ENCODE results near the gene MBNL2. TPM values are rescaled to one million over a fixed set of nuclear protein-coding genes. Genes with fewer than 3 reads are reported as not detected.

Gene MBNL2
- total RNA-seq, 2 donors from 2014 or later: 47.5 to 50.8 TPM

GRCh38 chr13:97328222-97328790 lies 106.2 kb downstream of the MBNL2 start:
- intact Hi-C loops (cut with DNase I): no loop called here
- H3K9me3 ChIP-seq: no peaks in the 10 kb centered on the region
- peak overlapping the region in 2 of 4 donors; percentile 24 to 35 for H3K27ac ChIP-seq
- TF ChIP-seq CTCF (IDR thresholded peaks at IDR 0.05): no peak
- no peak for TF ChIP-seq POLR2A (IDR thresholded peaks at IDR 0.05)
- ATAC-seq (peak; percentile 34), DNase-seq (no peak)
- no peaks in the 10 kb centered on the region for H3K27me3 ChIP-seq
- H3K4me3 ChIP-seq: no peak overlapping the region
- peaks cover 56% of the 10 kb centered on the region for H3K4me1 ChIP-seq
- H3K36me3 ChIP-seq (replicated peaks in 1 of 2; ENCODE audit: insufficient read depth in 1 of 2, low read depth in 2 of 2): no peaks in the 10 kb centered on the region
- WGBS, 2 donors: 83 to 89% methylated on average over 12 of the region's 12 CpGs

GRCh38 chr13:97329331-97329730 lies 107.2 kb downstream of the MBNL2 start:
- TF ChIP-seq CTCF (IDR thresholded peaks at IDR 0.05) (no peak), POLR2A (IDR thresholded peaks at IDR 0.05) (no peak)
- Histone ChIP-seq H3K4me3 (no peak overlapping the region), H3K4me1 (peaks cover 56% of the 10 kb centered on the region), H3K9me3 (no peaks in the 10 kb centered on the region), H3K36me3 (replicated peaks in 1 of 2; ENCODE audit: insufficient read depth in 1 of 2, low read depth in 2 of 2) (no peaks in the 10 kb centered on the region), H3K27me3 (no peaks in the 10 kb centered on the region), H3K27ac (no peak overlapping the region)
- 70 to 76% methylated on average over 4 of the region's 4 CpGs for WGBS, 2 donors
- DNase-seq (peak in 1 of 4 donors; percentile 22), ATAC-seq (no peak)
- intact Hi-C loops (cut with DNase I): no loop called here

- H3K36me3 ChIP-seq (replicated peaks in 1 of 2; ENCODE audit: insufficient read depth in 1 of 2, low read depth in 2 of 2): no peaks in the 10 kb centered on the region
- DNase-seq: no peak
- H3K27ac ChIP-seq: no peak overlapping the region
- no peak overlapping the region for H3K4me3 ChIP-seq
- TF ChIP-seq CTCF (IDR thresholded peaks at IDR 0.05) (no peak), POLR2A (IDR thresholded peaks at IDR 0.05) (no peak)
- peaks cover 46% of the 10 kb centered on the region for H3K4me1 ChIP-seq
- intact Hi-C loops (cut with DNase I): no loop called here
- no peaks in the 10 kb centered on the region for H3K27me3 ChIP-seq
- ATAC-seq: no peak
- H3K9me3 ChIP-seq: no peaks in the 10 kb centered on the region
- 81 to 90% methylated on average over 2 of the region's 2 CpGs for WGBS, 2 donors
Observed at GRCh38 chr13:97330448-97330847, 108.3 kb downstream of the MBNL2 start.

- no peak overlapping the region for H3K27ac ChIP-seq
- intact Hi-C loops (cut with DNase I): no loop called here
- no peaks in the 10 kb centered on the region for H3K9me3 ChIP-seq
- TF ChIP-seq CTCF (IDR thresholded peaks at IDR 0.05): no peak
- no peak for TF ChIP-seq POLR2A (IDR thresholded peaks at IDR 0.05)
- 43 to 51% methylated on average over 4 of the region's 4 CpGs for WGBS, 2 donors
- H3K36me3 ChIP-seq (replicated peaks in 1 of 2; ENCODE audit: insufficient read depth in 1 of 2, low read depth in 2 of 2): no peaks in the 10 kb centered on the region
- DNase-seq (no peak), ATAC-seq (no peak)
- H3K4me3 ChIP-seq: no peak overlapping the region
- peaks cover 24% of the 10 kb centered on the region for H3K4me1 ChIP-seq
- H3K27me3 ChIP-seq: no peaks in the 10 kb centered on the region
Observed at GRCh38 chr13:97332742-97333141, 110.6 kb downstream of the MBNL2 start.

GRCh38 chr13:97333983-97334382 lies 111.8 kb downstream of the MBNL2 start:
- H3K27ac ChIP-seq: no peak overlapping the region
- 86 to 88% methylated on average over 6 of the region's 6 CpGs for WGBS, 2 donors
- H3K9me3 ChIP-seq: no peaks in the 10 kb centered on the region
- ATAC-seq (no peak), DNase-seq (no peak)
- TF ChIP-seq POLR2A (IDR thresholded peaks at IDR 0.05): no peak
- TF ChIP-seq CTCF (IDR thresholded peaks at IDR 0.05): no peak
- no peaks in the 10 kb centered on the region for H3K27me3 ChIP-seq
- peaks cover 0 to 2% of the 10 kb centered on the region in 2 donors for H3K36me3 ChIP-seq (replicated peaks in 1 of 2; ENCODE audit: insufficient read depth in 1 of 2, low read depth in 2 of 2)
- H3K4me3 ChIP-seq: no peak overlapping the region
- peaks cover 12% of the 10 kb centered on the region for H3K4me1 ChIP-seq
- intact Hi-C loops (cut with DNase I): no loop called here
